H1 (cell line): ENCODE data around the gene DSCAM. TPM values are rescaled to one million over a fixed set of nuclear protein-coding genes. Genes with fewer than 3 reads are reported as not detected.

Source experiments
- CTCF ChIA-PET: fragments of 300-600 bp; sonication (Branson Sonifier 250); formaldehyde crosslinking; loops from one replicate; lab custom pipeline; 2021; ENCODE audit not compliant: partially characterized antibody; lab: Charles Lee
- POLR2A ChIA-PET: fragments of 300-600 bp; sonication (Branson Sonifier 250); formaldehyde crosslinking; loops from one replicate; lab custom pipeline; 2021; ENCODE audit warnings: inconsistent platforms; ENCODE audit not compliant: partially characterized antibody; lab: Charles Lee
- DNase-seq, 2 experiments: peaks; one replicate each; pipeline versions ENCODE4 v3.0.0 to v3.0.0-alpha.2; 2010 to 2022; ENCODE audit warnings: low spot score in 2 of 2, low read depth in 1 of 2, mixed read lengths in 1 of 2
- FAIRE-seq: peaks from 2 replicates; lab custom pipeline; 2011; peaks lifted over from hg19 to GRCh38; lab: Jason Lieb, UNC
- H2AFZ ChIP-seq: 2 replicates; pipeline ENCODE4 v1.8.1; 2012; ENCODE audit warnings: low read length, inconsistent platforms
- H2AK5ac ChIP-seq: 2 replicates; pipeline ENCODE4 v1.6.1; 2013; ENCODE audit warnings: low read depth, low read length
- H2BK120ac ChIP-seq: replicated peaks from 2 replicates; pipeline ENCODE3; 2013; ENCODE audit warnings: low read depth, low read length, inconsistent platforms
- H2BK12ac ChIP-seq: 2 replicates; pipeline ENCODE4 v1.6.1; 2013; ENCODE audit warnings: low read depth, low read length
- H2BK15ac ChIP-seq: 2 replicates; pipeline ENCODE4 v1.6.1; 2013; ENCODE audit warnings: low read length
- H2BK20ac ChIP-seq: 2 replicates; pipeline ENCODE4 v1.6.1; 2013; ENCODE audit warnings: low read length
- H2BK5ac ChIP-seq: 2 replicates; pipeline ENCODE4 v1.6.1; 2013; ENCODE audit warnings: low read depth, low read length
- H3K14ac ChIP-seq: 2 replicates; pipeline ENCODE4 v1.6.1; 2013; ENCODE audit warnings: inconsistent platforms; ENCODE audit not compliant: insufficient read length
- H3K18ac ChIP-seq: 2 replicates; pipeline ENCODE4 v1.6.1; 2013; ENCODE audit warnings: low read length; ENCODE audit errors: extremely low read depth
- H3K23ac ChIP-seq: 2 replicates; pipeline ENCODE4 v1.6.1; 2013; ENCODE audit warnings: inconsistent platforms; ENCODE audit not compliant: insufficient read length
- H3K23me2 ChIP-seq: 2 replicates; pipeline ENCODE4 v1.6.1; 2013; ENCODE audit warnings: low read depth, low read length
- H3K27ac ChIP-seq: 2 replicates; pipeline ENCODE4 v1.6.1; 2011; ENCODE audit warnings: low read depth, low read length, inconsistent platforms
- H3K27me3 ChIP-seq, 4 experiments: replicated peaks in 1 of 4; 1 replicate in 1 of 4; 2 replicates in 3 of 4; pipeline versions ENCODE4 v1.6.1 to v1.8.1; 2011 to 2013; ENCODE audit warnings: low read length in 3 of 4, mild to moderate bottlenecking in 3 of 4, inconsistent platforms in 2 of 4, mixed read lengths in 2 of 4, moderate library complexity in 1 of 4; ENCODE audit not compliant: control insufficient read depth in 3 of 4, insufficient read depth in 3 of 4; ENCODE audit errors: extremely low read depth in 1 of 4
- H3K36me3 ChIP-seq, 4 experiments: 2 replicates each; pipeline versions ENCODE4 v1.6.1 to v1.8.1; 2011 to 2013; ENCODE audit warnings: mild to moderate bottlenecking in 4 of 4, low read length in 3 of 4, moderate library complexity in 2 of 4, control low read depth in 1 of 4, inconsistent platforms in 1 of 4; ENCODE audit not compliant: insufficient read depth in 4 of 4, control insufficient read depth in 2 of 4
- H3K4ac ChIP-seq: replicated peaks from 2 replicates; pipeline ENCODE3; 2013; ENCODE audit warnings: low read length, low read depth, mixed read lengths, inconsistent platforms; ENCODE audit not compliant: insufficient read length
- H3K4me1 ChIP-seq, 4 experiments: replicated peaks in 1 of 4; 1 replicate in 1 of 4; 2 replicates in 3 of 4; pipeline versions ENCODE4 v1.6.1 to v1.8.1; 2011 to 2013; ENCODE audit warnings: low read length in 3 of 4, inconsistent platforms in 2 of 4, mixed read lengths in 1 of 4; ENCODE audit not compliant: insufficient read depth in 4 of 4, control insufficient read depth in 3 of 4
- H3K4me2 ChIP-seq, 2 experiments: 2 replicates each; pipeline versions ENCODE4 v1.6.1 to v1.8.1; 2011 to 2013; ENCODE audit warnings: low read depth in 2 of 2, low read length in 2 of 2, control low read depth in 1 of 2, inconsistent platforms in 1 of 2, mild to moderate bottlenecking in 1 of 2; ENCODE audit not compliant: insufficient read depth in 1 of 2
- H3K4me3 ChIP-seq, 4 experiments: fragments of 200-600, 300-600 bp in 1 of 4; sonication (generic), shearing (Covaris generic), sonication (Bioruptor Twin) in 1 of 4; 2 replicates each; pipeline versions ENCODE4 v1.5.1 to v1.8.1; 2011 to 2016; ENCODE audit warnings: low read length in 4 of 4, low read depth in 3 of 4, control low read depth in 2 of 4, inconsistent platforms in 2 of 4, mild to moderate bottlenecking in 2 of 4, mixed read lengths in 1 of 4, moderate library complexity in 1 of 4; ENCODE audit not compliant: insufficient read depth in 2 of 4; ENCODE audit errors: extremely low read depth in 1 of 4
- H3K56ac ChIP-seq: replicated peaks from 2 replicates; pipeline ENCODE3; 2013; ENCODE audit warnings: low read depth, mild to moderate bottlenecking, mixed read lengths, low read length, inconsistent platforms; ENCODE audit not compliant: insufficient read length
- H3K79me1 ChIP-seq: 2 replicates; pipeline ENCODE4 v1.6.1; 2013; ENCODE audit warnings: low read depth, low read length, control low read depth
- H3K79me2 ChIP-seq, 2 experiments: 2 replicates each; pipeline versions ENCODE4 v1.6.1 to v1.8.1; 2012 to 2013; ENCODE audit warnings: low read length in 2 of 2, mild to moderate bottlenecking in 2 of 2, inconsistent platforms in 1 of 2; ENCODE audit not compliant: insufficient read depth in 2 of 2, control insufficient read depth in 1 of 2
- H3K9ac ChIP-seq, 4 experiments: replicated peaks in 1 of 4; 1 replicate in 1 of 4; 2 replicates in 3 of 4; pipeline versions ENCODE4 v1.6.1 to v1.8.1; 2011 to 2013; ENCODE audit warnings: low read depth in 3 of 4, low read length in 3 of 4, control low read depth in 2 of 4, mild to moderate bottlenecking in 2 of 4, moderate library complexity in 2 of 4, inconsistent platforms in 1 of 4; ENCODE audit errors: extremely low read depth in 1 of 4
- H3K9me3 ChIP-seq, 2 experiments: 2 replicates each; pipeline versions ENCODE4 v1.6.1 to v1.8.1; 2012 to 2013; ENCODE audit warnings: mild to moderate bottlenecking in 2 of 2, moderate library complexity in 2 of 2, control low read depth in 1 of 2, inconsistent platforms in 1 of 2, low read depth in 1 of 2, low read length in 1 of 2, mixed read lengths in 1 of 2; ENCODE audit not compliant: insufficient read depth in 2 of 2
- H4K20me1 ChIP-seq, 2 experiments: replicated peaks in 1 of 2; 2 replicates each; pipeline versions ENCODE3 to v1.8.1; 2011 to 2013; ENCODE audit warnings: inconsistent platforms in 2 of 2, low read length in 2 of 2, mild to moderate bottlenecking in 1 of 2; ENCODE audit not compliant: insufficient read depth in 2 of 2, control insufficient read depth in 1 of 2
- H4K5ac ChIP-seq: 2 replicates; pipeline ENCODE4 v1.6.1; 2013; ENCODE audit warnings: low read length, low read depth, mixed read lengths, inconsistent platforms; ENCODE audit not compliant: insufficient read length
- H4K8ac ChIP-seq: 2 replicates; pipeline ENCODE4 v1.8.0; 2013; ENCODE audit warnings: mild to moderate bottlenecking, moderate library complexity, low read length, inconsistent platforms; ENCODE audit not compliant: insufficient read depth; ENCODE audit errors: extremely low read depth
- H4K91ac ChIP-seq: replicated peaks from 2 replicates; pipeline ENCODE3; 2013; ENCODE audit warnings: low read length, mixed read lengths, inconsistent platforms; ENCODE audit not compliant: insufficient read length
- CBX5 ChIP-seq: fragments of 300-800, 300-1000 bp; sonication (generic); IDR thresholded peaks from 2 replicates; pipeline ENCODE4 v1.7.1; 2016; ENCODE audit warnings: antibody characterized with exemption, low read length, low read depth
- CEBPB ChIP-seq: IDR thresholded peaks from 2 replicates; pipeline ENCODE4 v1.6.1; 2012; ENCODE audit warnings: low read depth, low read length
- CHD1 ChIP-seq: IDR thresholded peaks from 2 replicates; pipeline ENCODE4 v1.6.1; 2012; ENCODE audit warnings: low read depth, low read length, improper control_type of control experiment
- EGR1 ChIP-seq: IDR thresholded peaks from 2 replicates; pipeline ENCODE4 v1.6.1; 2011; ENCODE audit warnings: low read depth, low read length, borderline replicate concordance
- FOSL1 ChIP-seq: IDR thresholded peaks from 2 replicates; pipeline ENCODE4 v1.6.1; 2011; ENCODE audit warnings: mild to moderate bottlenecking, low read depth, low read length, moderate library complexity; ENCODE audit not compliant: insufficient read depth
- GABPA ChIP-seq: IDR thresholded peaks from 2 replicates; pipeline ENCODE4 v1.6.1; 2011; ENCODE audit warnings: mild to moderate bottlenecking, low read length, moderate library complexity, borderline replicate concordance; ENCODE audit not compliant: insufficient read depth
- JUN ChIP-seq: IDR thresholded peaks from 2 replicates; pipeline ENCODE4 v1.6.1; 2011; ENCODE audit warnings: low read depth, mild to moderate bottlenecking, improper control_type of control experiment, low read length
- MAFK ChIP-seq: IDR thresholded peaks from 2 replicates; pipeline ENCODE4 v1.6.1; 2012; ENCODE audit warnings: low read depth, mild to moderate bottlenecking, improper control_type of control experiment, low read length
- POU5F1 ChIP-seq: IDR thresholded peaks from 2 replicates; pipeline ENCODE4 v1.6.1; 2011; ENCODE audit warnings: low read depth, mild to moderate bottlenecking, low read length, moderate library complexity
- RNF2 ChIP-seq: fragments of 200-900, 300-1000 bp; sonication (generic); IDR thresholded peaks from 2 replicates; pipeline ENCODE4 v1.7.1; 2016; ENCODE audit warnings: borderline replicate concordance, low read depth, mild to moderate bottlenecking, antibody characterized with exemption, low read length; ENCODE audit not compliant: poor library complexity, severe bottlenecking; ENCODE audit errors: missing control alignments
- SAP30 ChIP-seq: fragments of 300-600 bp; sonication (generic); IDR thresholded peaks from 2 replicates; pipeline ENCODE4 v1.7.1; 2012; ENCODE audit warnings: low read length, moderate library complexity, mild to moderate bottlenecking, inconsistent platforms; ENCODE audit not compliant: insufficient read depth, insufficient replicate concordance
- SRF ChIP-seq: IDR thresholded peaks from 2 replicates; pipeline ENCODE4 v1.6.1; 2011; ENCODE audit warnings: mild to moderate bottlenecking, low read depth, low read length, moderate library complexity
- SUZ12 ChIP-seq: fragments of 200-600 bp; sonication (generic); IDR thresholded peaks from 2 replicates; pipeline ENCODE4 v1.6.1; 2012; ENCODE audit warnings: mild to moderate bottlenecking, inconsistent platforms, low read length, moderate library complexity, mixed read lengths
- TEAD4 ChIP-seq: IDR thresholded peaks from 2 replicates; pipeline ENCODE4 v1.6.1; 2012; ENCODE audit warnings: low read depth, low read length, inconsistent platforms, mixed read lengths
- polyA plus RNA-seq, 7 experiments: library from polyadenylated mRNA; depleted of rRNA in 3 of 7; stranded (reverse) in 5 of 7; unstranded in 2 of 7; fragments of >200 nt in 5 of 7; fragments of 200-250 nt in 2 of 7; gene quantifications; 1 replicate in 5 of 7; 2 replicates in 1 of 7; 4 replicates in 1 of 7; pipeline versions ENCODE4 v1.2.1 to v1.2.3, GENCODE V29; 2011 to 2013; ENCODE audit warnings: missing spikeins in 2 of 7, mixed read lengths in 2 of 7
- total RNA-seq: library from RNA; stranded (reverse); fragmentation: NEBNext Ultra II Directional; extraction: Animal tissue kit (Norgen Biotek cat#: 25700); gene quantifications from 2 replicates; pipeline ENCODE4 v1.2.1, GENCODE V29; 2021
- TF ChIP-seq, protein P1 (sequence below): IDR thresholded peaks from 2 replicates; pipeline ENCODE4 v1.6.1; 2012; ENCODE audit warnings: inconsistent platforms

The DSCAM gene
- total and polyA plus RNA-seq, 2 of the 8 experiments (the other 6 are each of a cell fraction or from before 2014, with no cell fraction given) = 0.02 to 0.15 TPM

DNA sequence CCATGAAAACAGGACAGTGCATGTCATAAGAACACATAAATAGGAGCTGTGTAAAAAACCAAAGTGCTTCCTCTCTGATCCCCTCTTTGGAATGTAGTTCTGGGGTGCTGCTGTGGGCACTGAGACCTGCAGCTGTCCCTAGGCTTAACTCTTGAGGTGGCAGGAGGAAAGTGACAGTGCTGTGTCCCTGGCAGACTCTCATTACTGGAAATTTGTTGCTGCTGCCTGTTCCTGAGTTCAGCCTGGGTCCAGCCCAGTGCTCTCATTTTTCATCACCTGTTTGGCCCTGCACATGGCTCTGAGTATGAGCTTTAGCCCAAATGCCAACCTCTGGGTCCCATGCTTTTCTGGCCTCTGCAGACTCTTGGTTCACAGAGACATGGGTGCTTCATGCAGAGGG, 329.3 kb downstream of the DSCAM start:
- Histone ChIP-seq H3K79me2 (no peaks in the 10 kb centered on the region), H3K4me3 (no peak overlapping the region), H2BK20ac (no peak overlapping the region), H3K36me3 (no peaks in the 10 kb centered on the region), H3K23ac (no peak overlapping the region), H3K9ac (no peak overlapping the region; a peak in 2 of 7 replicates), H3K9me3 (no peaks in the 10 kb centered on the region), H3K27me3 (no peaks in the 10 kb centered on the region), H4K8ac (peak overlapping the region; percentile 75), H2BK5ac (no peak overlapping the region), H2BK120ac (no peak overlapping the region), H3K4me1 (peaks cover 0 to 4% (median 2%) of the 10 kb centered on the region in 4 experiments; a peak in 4 of 7 replicates), H2BK15ac (no peak overlapping the region), H2AK5ac (no peak overlapping the region), H2BK12ac (no peak overlapping the region), H4K91ac (no peak overlapping the region), H3K27ac (no peak overlapping the region), H3K4me2 (no peak overlapping the region), H2AFZ (no peak overlapping the region), H3K14ac (no peak overlapping the region), H3K56ac (no peak overlapping the region), H4K20me1 (no peaks in the 10 kb centered on the region), H3K4ac (no peak overlapping the region), H4K5ac (no peak overlapping the region), H3K23me2 (no peaks in the 10 kb centered on the region; the same call in 1 of the 2 replicates), H3K18ac (no peak overlapping the region), H3K79me1 (no peaks in the 10 kb centered on the region)
- FAIRE-seq = no peak
- DNase-seq = no peak
- POLR2A ChIA-PET = no interaction called here
- CTCF ChIA-PET = interaction anchor here (0.7 kb wide), 1 partner anchor 343 kb away, joined by 3 read pairs; no protein-coding TSS in a partner anchor
- TF ChIP-seq MAFK (no peak), SUZ12 (no peak), FOSL1 (no peak), SRF (no peak), JUN (no peak), TEAD4 (no peak), RNF2 (no peak), CBX5 (no peak), SAP30 (no peak), POU5F1 (no peak), EGR1 (no peak), CHD1 (no peak), CEBPB (no peak), GABPA (no peak)
- TF ChIP-seq, protein P1, sequence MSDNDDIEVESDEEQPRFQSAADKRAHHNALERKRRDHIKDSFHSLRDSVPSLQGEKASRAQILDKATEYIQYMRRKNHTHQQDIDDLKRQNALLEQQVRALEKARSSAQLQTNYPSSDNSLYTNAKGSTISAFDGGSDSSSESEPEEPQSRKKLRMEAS = no peak
